Endodermal cell (in vitro differentiated cells): ENCODE results near the gene PCSK2. TPM values are rescaled to one million over a fixed set of nuclear protein-coding genes. Genes with fewer than 3 reads are reported as not detected.

Experiments
- DNase-seq: peaks from one replicate; pipeline ENCODE4 v3.0.0-alpha.2; 2017
- H3K27ac ChIP-seq: 2 replicates; pipeline ENCODE4 v1.5.1; 2013; ENCODE audit warnings: mild to moderate bottlenecking, low read depth, low read length, moderate library complexity
- H3K27me3 ChIP-seq: 2 replicates; pipeline ENCODE4 v1.6.1; 2013; ENCODE audit warnings: mild to moderate bottlenecking, low read length, moderate library complexity; ENCODE audit not compliant: insufficient read depth, control insufficient read depth, poor library complexity, severe bottlenecking
- H3K36me3 ChIP-seq: 2 replicates; pipeline ENCODE4 v1.7.0; 2013; ENCODE audit warnings: mild to moderate bottlenecking, low read length, moderate library complexity; ENCODE audit not compliant: control insufficient read depth, insufficient read depth
- H3K4me1 ChIP-seq: one replicate; pipeline ENCODE4 v1.7.0; 2013; ENCODE audit warnings: low read length; ENCODE audit not compliant: control insufficient read depth, insufficient read depth
- H3K4me3 ChIP-seq: 2 replicates; pipeline ENCODE4 v1.5.1; 2013; ENCODE audit warnings: mild to moderate bottlenecking, low read length, moderate library complexity
- H3K9ac ChIP-seq: 2 replicates; pipeline ENCODE4 v1.6.1; 2013; ENCODE audit warnings: mild to moderate bottlenecking, low read length, moderate library complexity; ENCODE audit not compliant: poor library complexity, severe bottlenecking; ENCODE audit errors: extremely low read depth
- H3K9me3 ChIP-seq: 2 replicates; pipeline ENCODE4 v1.6.1; 2013; ENCODE audit warnings: mild to moderate bottlenecking, low read length, moderate library complexity; ENCODE audit not compliant: control insufficient read depth
- H3K27ac Mint-ChIP-seq: 2 replicates; pipeline ENCODE4 v1.8.0; 2020; ENCODE audit warnings: mixed read lengths
- H3K27me3 Mint-ChIP-seq: 2 replicates; pipeline ENCODE4 v1.8.0; 2021; ENCODE audit warnings: mild to moderate bottlenecking, mixed read lengths; ENCODE audit not compliant: insufficient read depth
- H3K36me3 Mint-ChIP-seq: 2 replicates; pipeline ENCODE4 v1.8.0; 2020; ENCODE audit warnings: low read depth, mixed read lengths
- H3K4me1 Mint-ChIP-seq: 2 replicates; pipeline ENCODE4 v1.8.0; 2020; ENCODE audit warnings: mixed read lengths
- H3K4me3 Mint-ChIP-seq: 2 replicates; pipeline ENCODE4 v1.8.0; 2020; ENCODE audit warnings: mild to moderate bottlenecking, moderate library complexity, mixed read lengths
- H3K9me3 Mint-ChIP-seq: 2 replicates; pipeline ENCODE4 v1.8.0; 2020; ENCODE audit warnings: mild to moderate bottlenecking, mixed read lengths
- WGBS, 2 experiments: methylation state at CpG; one replicate each; pipeline versions ENCODE4 v1.1.5 to v1.1.7; 2013; ENCODE audit warnings: missing lambda C conversion rate in 2 of 2, mixed read lengths in 1 of 2; ENCODE audit not compliant: insufficient coverage in 1 of 2, insufficient read length in 1 of 2; 5-methylcytosine and 5-hydroxymethylcytosine counted together
- total RNA-seq, 2 donors: library from RNA; stranded (reverse); fragmentation: NEBNext Ultra II Directional in 1 of 2; extraction: Animal tissue kit (Norgen Biotek cat#: 25700) in 1 of 2; gene quantifications; 2 replicates in 1 of 2; 3 replicates in 1 of 2; pipeline ENCODE4 v1.2.1, GENCODE V29; 2021
- TF ChIP-seq, protein P1 (sequence below): fragments of 200-600 bp; sonication (generic); conservative IDR thresholded peaks from 2 replicates; pipeline ENCODE4 v1.5.0; 2021; ENCODE audit warnings: antibody characterized with exemption, mild to moderate bottlenecking

Gene PCSK2
- total RNA-seq, 2 donors from 2014 or later, result 3.0 to 4.8 TPM

DNA sequence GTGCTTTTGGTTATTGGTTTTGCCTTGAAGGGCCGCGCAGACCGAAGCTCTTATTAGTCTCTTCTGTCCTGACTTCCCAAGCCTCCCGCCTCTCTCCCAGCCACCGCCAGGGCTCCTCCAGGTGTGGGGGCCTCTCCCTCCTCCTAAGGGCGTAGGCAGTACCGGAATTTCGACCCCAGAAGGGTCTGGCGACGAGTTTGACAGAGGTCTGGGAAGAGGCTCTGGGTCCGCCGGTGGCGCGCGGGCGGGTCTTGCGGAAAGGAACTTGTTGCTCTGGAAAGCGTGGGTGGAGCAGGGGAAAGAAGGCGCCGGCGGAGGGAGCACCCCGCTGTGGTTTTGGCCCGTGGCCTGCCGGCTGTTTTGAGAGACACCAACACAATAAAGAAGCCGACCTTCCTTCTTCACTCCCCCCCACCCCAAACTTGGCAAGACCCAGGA is 1.8 kb downstream of the PCSK2 start:
- Histone ChIP-seq H3K27me3 (peaks cover 46% of the 10 kb centered on the region), H3K4me1 (peaks cover 6% of the 10 kb centered on the region), H3K4me3 (peak overlapping the region; percentile 60), H3K27ac (no peak overlapping the region), H3K36me3 (no peaks in the 10 kb centered on the region), H3K9me3 (no peaks in the 10 kb centered on the region), H3K9ac (no peak overlapping the region)
- 0 to 3% methylated on average over 2 to 24 of the region's 25 CpGs for WGBS, 2 experiments
- DNase-seq, result peak; percentile 83
- H3K36me3 Mint-ChIP-seq, result no peaks in the 10 kb centered on the region
- H3K9me3 Mint-ChIP-seq, result no peaks in the 10 kb centered on the region
- TF ChIP-seq, protein P1, sequence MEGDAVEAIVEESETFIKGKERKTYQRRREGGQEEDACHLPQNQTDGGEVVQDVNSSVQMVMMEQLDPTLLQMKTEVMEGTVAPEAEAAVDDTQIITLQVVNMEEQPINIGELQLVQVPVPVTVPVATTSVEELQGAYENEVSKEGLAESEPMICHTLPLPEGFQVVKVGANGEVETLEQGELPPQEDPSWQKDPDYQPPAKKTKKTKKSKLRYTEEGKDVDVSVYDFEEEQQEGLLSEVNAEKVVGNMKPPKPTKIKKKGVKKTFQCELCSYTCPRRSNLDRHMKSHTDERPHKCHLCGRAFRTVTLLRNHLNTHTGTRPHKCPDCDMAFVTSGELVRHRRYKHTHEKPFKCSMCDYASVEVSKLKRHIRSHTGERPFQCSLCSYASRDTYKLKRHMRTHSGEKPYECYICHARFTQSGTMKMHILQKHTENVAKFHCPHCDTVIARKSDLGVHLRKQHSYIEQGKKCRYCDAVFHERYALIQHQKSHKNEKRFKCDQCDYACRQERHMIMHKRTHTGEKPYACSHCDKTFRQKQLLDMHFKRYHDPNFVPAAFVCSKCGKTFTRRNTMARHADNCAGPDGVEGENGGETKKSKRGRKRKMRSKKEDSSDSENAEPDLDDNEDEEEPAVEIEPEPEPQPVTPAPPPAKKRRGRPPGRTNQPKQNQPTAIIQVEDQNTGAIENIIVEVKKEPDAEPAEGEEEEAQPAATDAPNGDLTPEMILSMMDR, result peak; percentile 43
- H3K27me3 Mint-ChIP-seq, result peaks cover 70% of the 10 kb centered on the region
- no peak overlapping the region for H3K27ac Mint-ChIP-seq
- H3K4me3 Mint-ChIP-seq, result peak overlapping the region; percentile 63
- H3K4me1 Mint-ChIP-seq, result peaks cover 30% of the 10 kb centered on the region

DNA sequence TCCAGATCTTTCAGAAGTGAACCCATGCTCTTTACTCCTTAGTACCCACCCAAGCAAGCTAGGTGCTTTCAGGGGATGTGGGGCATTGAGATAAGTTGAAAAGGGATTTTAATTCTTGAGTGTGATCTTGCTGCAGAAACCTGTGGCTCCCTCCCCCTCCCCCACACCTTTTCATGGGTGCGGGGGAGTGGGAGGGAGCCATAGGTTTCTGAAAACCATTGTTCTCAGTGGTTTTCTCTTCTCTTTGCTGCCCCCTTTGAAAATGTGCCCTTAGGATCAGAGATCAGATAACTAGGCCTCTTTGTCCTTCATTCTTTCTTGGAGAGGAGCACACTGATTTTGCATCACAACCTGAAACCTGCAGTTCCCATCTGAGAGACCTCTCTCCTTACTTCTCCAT is 2.4 kb downstream of the PCSK2 start:
- H3K27ac Mint-ChIP-seq, result no peak overlapping the region
- TF ChIP-seq, protein P1, result peak; percentile 18
- Histone ChIP-seq H3K27me3 (peaks cover 45% of the 10 kb centered on the region), H3K36me3 (no peaks in the 10 kb centered on the region), H3K9ac (no peak overlapping the region), H3K4me3 (peak overlapping the region; percentile 60), H3K27ac (no peak overlapping the region), H3K9me3 (no peaks in the 10 kb centered on the region), H3K4me1 (peaks cover 6% of the 10 kb centered on the region)
- no peaks in the 10 kb centered on the region for H3K9me3 Mint-ChIP-seq
- DNase-seq, result peak; percentile 58
- H3K27me3 Mint-ChIP-seq, result peaks cover 64% of the 10 kb centered on the region
- H3K4me1 Mint-ChIP-seq, result peaks cover 30% of the 10 kb centered on the region
- H3K36me3 Mint-ChIP-seq, result no peaks in the 10 kb centered on the region
- H3K4me3 Mint-ChIP-seq, result peak overlapping the region; percentile 63
- WGBS, 2 experiments, result 30% methylated on average over 1 of the region's 1 CpG; no CpG with 5 or more reads in 1 of the 2 experiments

DNA sequence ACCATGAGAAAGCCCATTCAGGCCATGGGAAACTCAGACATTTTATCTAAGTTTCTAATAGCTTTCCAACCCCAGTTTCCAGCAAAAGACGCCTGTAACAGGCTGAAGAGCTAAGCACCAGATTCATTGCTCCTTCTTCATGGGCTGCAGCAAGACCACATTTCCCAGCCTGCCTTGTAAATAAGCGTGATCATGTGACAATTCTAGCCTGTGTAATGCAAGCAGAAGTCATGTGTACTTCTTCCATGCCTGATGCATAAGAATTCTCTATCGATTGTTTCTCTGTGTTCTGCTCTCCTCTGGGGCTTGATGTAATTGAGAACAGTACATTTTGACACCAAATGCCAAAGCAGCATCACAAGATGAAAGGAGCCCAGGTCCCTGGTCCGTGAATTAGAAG is 6.8 kb downstream of the PCSK2 start:
- no peak overlapping the region for H3K4me3 ChIP-seq
- TF ChIP-seq, protein P1, result no peak
- Mint-ChIP-seq H3K27ac (no peak overlapping the region), H3K36me3 (no peaks in the 10 kb centered on the region), H3K27me3 (peaks cover 26% of the 10 kb centered on the region), H3K9me3 (no peaks in the 10 kb centered on the region), H3K4me3 (no peak overlapping the region), H3K4me1 (peaks cover 10% of the 10 kb centered on the region)
- WGBS, 2 experiments, result 89 to 93% methylated on average over 4 of the region's 4 CpGs
- H3K9ac ChIP-seq, result no peak overlapping the region
- no peaks in the 10 kb centered on the region for H3K9me3 ChIP-seq
- DNase-seq, result no peak
- peaks cover 8% of the 10 kb centered on the region for H3K27me3 ChIP-seq
- no peaks in the 10 kb centered on the region for H3K36me3 ChIP-seq
- no peak overlapping the region for H3K27ac ChIP-seq
- peaks cover 5% of the 10 kb centered on the region for H3K4me1 ChIP-seq
